ENCODE results near the gene G2E3.
"Not testable (repeated sequence)": the region's sequence is repeated elsewhere in the genome, so short reads cannot be mapped to it uniquely, and the experiment has no call there.

The G2E3 gene

DNA sequence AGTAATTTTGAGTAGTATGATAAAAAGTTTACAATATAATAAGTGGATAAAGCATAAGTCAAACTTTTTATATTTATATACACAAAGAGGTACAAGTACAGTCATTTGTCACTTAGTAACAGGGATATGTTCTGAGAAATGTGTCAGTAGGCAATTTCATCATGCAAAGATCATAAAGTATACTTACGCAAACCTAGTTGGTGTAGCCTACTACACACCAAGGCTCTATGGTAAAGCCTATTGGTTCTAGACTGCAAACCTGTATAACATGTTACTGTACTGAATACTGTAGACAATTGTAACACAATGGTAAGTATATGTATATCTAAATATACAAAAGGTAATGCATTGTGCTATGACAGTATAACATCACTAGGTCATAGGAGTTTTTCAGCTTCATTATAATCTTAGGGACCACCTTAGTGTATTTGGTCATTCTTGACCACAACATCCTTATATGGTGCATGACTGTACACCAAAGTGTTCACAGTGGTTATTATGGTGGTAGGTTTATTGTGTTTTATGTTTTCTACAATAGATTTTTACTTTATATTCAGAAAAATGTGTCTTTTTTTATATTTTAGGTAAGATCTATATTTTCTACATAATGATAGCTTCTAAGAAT, 48.3 kb downstream of the G2E3 start:
- DNase-seq, result no peak

DNA sequence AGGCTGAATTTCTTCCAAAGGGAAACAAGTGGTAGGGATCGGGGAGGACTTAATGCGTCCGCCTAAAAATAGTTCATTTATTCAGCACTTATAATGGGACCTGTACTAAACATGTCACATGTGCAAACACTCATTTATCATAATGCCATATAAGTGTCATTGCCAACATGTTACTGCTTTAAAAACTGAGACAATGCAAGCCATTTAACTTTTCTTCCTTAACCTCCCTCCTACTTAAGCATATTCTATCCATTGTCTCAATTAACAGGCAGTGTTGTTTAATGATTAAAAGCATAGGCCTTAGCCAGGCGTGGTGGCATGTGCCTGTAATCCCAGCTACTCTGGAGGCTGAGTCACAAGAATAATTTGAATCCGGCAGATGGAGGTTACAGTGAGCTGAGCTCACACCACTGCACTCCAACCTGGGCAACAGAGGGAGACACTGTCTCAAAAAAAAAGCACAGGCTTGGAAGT, 49.6 kb downstream of the G2E3 start:
- peak in 1 of 2 experiments; percentile 23 for DNase-seq

GRCh38 chr14:30610787-30611343, 51.9 kb downstream of the G2E3 start:
- DNase-seq, result no peak

DNA sequence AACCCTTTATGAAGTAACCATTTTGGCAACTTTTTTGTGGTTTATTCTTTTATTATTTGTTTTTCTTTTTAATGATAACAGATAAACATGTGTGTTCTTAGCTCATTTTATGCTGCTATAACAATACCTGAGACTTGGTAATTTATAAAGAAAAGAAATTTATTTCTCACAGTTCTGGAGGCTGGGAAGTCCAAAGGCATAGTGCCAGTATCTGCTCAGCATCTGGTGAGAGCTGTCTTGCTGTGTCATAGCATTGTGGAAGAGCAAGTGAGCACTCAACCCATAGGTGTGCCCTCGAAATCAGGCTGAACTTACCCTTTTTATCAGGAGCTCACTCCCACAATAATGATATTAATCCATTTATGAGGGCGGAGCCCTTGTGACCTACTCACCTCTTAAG, 55.2 kb downstream of the G2E3 start:
- no peak for DNase-seq

- peak; percentile 23 to 64 for DNase-seq
Measured at GRCh38 chr14:30620178-30620577, 61.2 kb downstream of the G2E3 start.

DNA sequence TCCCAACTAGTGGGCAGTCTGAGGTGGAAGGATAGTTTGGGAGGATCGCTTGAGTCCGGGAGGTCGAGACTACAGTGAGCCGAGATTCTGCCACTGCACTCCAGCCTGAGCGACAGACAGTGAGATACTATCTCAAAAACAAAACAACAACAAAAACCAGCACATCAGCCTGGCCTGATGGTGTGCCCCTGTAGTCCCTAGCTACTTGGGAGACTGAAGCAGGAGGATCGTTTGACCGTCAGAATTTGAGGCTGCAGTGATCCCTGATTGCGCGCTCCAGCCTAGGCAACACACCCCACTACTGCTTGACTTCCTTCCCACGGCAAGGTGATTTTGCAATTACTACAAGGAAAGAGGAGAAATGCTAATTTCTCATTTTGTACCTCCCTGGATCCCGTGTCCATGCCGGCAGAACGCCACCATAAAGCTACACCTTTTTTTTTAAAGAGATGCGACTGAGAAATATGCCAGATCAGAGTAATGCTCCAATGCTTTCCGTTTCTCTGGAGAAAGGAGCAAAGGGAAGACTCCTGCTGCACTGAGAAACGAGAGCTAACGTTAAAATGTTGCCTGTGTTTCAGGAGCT, 62.5 kb downstream of the G2E3 start:
- DNase-seq, result no peak

DNA sequence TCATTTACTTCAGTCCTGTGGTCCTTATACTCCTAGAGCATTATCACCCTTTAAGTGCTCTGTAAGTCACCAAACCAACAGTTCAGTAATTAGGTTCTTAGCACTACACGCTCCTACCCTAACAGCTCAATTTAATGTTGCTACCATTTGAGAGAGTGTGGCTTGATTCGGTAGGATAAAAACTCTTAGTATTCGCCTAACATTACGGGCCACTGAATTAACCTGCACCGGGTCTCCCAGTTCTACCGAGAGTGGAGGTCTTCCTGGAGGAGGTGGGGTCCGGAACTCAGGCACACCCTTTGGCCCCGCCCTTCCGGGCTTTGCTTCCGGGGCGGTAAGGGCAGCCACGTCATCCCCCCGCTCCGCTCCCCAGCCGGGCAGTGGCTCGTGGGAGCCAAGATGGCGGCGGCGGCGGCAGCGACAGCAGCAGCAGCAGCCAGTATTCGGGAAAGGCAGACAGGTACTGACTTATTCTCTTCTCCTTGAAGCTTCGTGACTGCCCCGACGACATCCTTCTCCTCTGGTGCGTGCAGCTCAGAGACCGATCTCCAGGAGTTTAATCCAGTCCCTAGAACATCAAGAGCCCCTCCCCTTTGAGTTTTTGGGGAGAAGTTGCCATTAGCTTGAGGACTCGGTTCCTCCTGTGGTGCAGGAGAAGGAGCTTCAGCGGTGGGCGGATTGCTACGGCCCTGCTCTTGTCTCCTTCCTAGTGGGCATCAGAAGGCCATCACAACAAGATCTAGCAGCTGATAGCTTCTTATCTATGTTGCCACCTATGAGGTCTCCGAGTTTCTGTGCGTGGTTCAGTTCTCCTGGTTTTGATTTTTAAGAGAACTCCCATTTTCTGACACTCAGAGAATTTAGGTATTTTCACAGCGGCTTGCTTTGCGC, 63.2 kb downstream of the G2E3 start, which contains the start of gene SCFD1:
Gene SCFD1, plus strand, starts transcription at position 380 of the 891 bp plus-strand sequence. Its CDS starts 20 bp downstream, at position 400.
- peak; percentile 77 to 90 for DNase-seq

GRCh38 chr14:30623412-30624131, 64.6 kb downstream of the G2E3 start:
- no peak for DNase-seq

- DNase-seq, result no peak
Measured at GRCh38 chr14:30624132-30624423, 65.1 kb downstream of the G2E3 start.

DNA sequence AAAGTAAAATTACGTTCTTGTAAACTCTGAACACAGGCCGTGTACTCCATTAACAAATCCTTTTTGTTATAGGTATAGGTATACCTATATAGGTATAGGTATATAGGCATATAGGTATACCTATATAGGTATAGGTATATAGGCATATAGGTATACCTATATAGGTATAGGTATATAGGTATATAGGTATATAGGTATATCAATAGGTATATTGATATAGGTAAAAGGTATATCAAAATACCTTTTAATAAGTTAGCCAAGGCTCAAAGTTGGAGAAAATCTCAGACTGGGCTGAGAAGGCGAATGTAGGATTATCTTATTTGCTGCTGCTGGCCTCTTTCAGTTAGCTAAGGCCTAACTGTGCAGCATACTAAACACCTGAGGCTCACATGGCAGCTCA, 66.6 kb downstream of the G2E3 start:
- DNase-seq, result no peak

DNA sequence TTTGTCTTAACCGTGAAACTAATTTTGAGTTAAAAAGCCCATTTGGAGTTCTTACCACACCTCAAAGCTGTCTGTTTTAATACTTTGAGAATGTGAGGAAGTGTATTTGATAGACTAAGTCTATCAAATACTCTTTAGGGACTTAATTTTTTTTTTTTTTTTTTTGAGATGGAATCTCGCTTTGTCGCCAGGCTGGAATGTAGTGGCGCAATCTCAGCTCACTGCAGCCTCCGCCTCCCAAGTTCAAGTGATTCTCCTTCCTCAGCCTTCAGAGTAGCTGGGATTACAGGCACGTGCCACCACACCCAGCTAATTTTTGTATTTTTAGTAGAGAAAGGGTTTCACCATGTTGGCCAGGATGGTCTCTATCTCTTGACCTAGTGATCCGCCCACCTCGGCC, 70.5 kb downstream of the G2E3 start:
- DNase-seq, result peak; percentile 37 to 53

GRCh38 chr14:30630248-30630647, 71.3 kb downstream of the G2E3 start:
- DNase-seq, result no peak

GRCh38 chr14:30632730-30633129, 73.8 kb downstream of the G2E3 start:
- DNase-seq, result no peak

- no peak for DNase-seq
Measured at GRCh38 chr14:30638926-30639325, 80.0 kb downstream of the G2E3 start.

DNA sequence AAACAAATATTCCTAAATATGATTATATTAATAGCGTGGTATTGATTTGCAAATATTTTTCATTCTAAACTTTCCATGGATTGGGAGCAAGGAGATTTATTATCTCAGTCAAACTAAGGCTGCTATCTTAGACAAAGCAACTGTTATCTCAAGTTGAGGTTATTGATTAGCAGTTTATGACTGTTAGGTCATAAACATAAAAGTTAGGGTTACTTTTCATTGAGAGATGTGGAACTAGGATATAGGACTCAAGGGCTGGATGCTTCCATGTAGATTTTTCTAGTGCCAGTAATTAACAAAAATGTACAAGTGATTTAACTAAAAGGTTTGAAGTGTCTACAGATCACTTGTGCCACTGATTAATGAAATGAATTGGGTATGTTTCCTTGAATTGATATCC, 82.2 kb downstream of the G2E3 start:
- DNase-seq, result no peak

DNA sequence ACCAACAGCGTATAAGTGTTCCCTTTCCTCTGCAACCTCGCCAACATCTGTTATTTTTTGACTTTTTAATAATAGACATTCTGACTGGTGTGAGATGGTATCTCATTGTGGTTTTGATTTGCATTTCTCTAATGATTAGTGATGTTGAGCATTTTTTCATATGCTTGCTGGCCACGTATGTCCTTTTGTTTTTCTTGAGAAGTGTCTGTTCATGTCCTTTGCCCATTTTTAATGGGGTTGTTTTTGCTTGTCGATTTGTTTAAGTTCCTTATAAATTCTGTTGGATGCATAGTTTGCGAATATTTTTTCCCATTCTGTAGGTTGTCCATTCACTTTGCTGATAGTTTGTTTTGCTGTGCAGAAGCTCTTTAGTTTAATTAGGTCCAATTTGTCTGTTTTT, 85.5 kb downstream of the G2E3 start:
- not testable (repeated sequence) for DNase-seq

DNA sequence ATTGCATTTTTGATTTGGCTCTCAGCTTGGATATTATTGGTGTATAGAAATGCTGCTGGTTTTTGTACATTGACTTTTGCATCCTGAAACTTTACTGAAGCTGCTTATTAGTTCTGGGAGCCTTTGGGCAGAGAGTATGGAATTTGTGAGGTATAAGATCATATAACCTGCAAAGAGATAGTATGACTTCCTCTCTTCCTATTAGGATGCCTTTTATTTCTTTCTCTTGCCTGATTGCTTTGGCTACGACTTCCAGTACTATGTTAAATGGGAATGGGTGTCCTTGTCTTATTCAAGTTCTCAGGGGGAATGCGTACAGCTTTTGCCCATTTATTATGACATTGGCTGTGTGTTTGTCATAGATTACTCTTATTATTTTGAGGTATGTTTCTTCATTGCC, 86.6 kb downstream of the G2E3 start:
- no peak for DNase-seq

DNA sequence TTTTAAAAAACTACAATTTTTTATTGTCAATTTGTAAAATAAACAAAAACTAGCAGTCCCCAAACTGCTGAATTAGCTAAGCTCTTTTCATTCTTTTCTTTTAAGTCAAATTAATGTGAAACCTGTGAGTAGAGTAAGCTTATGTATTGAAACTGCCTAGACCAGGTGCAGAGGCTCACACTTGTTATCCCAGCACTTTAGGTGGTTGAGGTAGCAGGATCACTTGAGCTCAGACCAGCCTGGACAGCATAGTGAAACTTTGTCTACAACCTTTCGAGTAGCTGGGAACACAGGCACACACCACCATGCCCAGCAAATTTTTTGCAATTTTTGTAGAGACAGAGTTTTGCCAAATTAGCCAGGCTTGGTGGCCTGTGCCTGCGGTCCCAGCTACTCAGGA, 89.5 kb downstream of the G2E3 start:
- DNase-seq, result no peak

DNA sequence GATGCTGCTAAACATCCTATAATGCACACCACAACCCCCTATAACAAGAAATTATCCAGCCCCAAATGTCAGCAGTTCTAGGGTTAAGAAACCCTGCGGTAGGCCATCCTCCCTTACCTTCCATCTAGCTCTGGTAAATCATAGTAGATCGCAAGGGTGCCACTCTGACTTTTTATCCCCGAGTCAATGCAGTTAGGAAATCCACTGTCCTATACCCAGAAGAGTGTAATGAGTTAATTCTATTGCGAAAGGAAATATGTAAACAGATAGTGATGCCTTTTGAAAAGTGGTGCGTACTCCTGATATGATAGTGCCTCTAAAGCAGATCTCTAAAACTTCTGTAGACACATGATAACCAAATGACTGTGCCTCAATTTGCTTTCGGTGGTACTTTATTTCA, 93.0 kb downstream of the G2E3 start:
- no peak for DNase-seq

GRCh38 chr14:30655124-30655523, 96.2 kb downstream of the G2E3 start:
- no peak for DNase-seq

DNA sequence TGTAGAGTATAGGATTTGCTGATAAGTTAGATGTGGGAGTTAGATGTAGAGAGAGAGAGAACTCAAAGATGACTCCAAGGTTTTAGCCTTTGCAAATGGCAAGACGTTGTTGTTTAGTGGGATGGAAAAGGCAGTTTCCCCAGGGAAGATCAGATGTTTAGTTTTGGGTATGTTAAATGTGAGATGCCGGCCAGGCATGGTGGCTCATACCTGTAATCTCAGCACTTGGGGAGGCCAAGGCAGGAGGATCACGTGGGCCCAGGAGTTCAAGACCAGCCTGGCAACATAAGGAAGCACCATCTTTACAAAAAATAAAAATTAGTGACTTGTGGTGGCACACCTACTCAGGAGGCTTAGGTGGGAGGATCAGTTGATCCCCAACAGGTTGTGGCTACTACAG, 96.7 kb downstream of the G2E3 start:
- DNase-seq, result no peak

DNA sequence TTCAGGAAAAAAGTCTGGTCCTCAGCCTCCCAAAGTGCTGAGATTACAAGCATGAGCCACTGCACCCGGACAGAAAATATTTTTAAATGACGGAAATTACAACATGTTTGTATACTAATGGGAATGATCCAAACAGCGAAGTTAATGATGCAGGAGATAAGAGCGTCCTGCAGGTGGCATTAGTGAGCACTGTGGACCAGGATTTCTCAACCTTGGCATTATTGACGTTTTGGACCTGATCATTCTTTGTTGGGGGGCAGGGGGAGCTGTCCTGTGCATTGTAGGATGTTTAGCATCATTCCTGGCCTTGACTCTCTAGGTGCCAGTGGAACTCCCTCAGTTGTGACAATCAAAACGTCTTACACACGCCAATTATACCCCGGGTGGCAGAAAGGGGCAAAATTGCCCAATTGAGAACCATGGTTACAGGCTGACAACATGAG, 97.3 kb downstream of the G2E3 start:
- peak in 1 of 2 experiments; percentile 12 for DNase-seq

GRCh38 chr14:30657050-30657449, 98.1 kb downstream of the G2E3 start:
- no peak for DNase-seq

Data from SW 1271 (cell line).